ENCODE results near the gene GPHN. TPM values are rescaled to one million over a fixed set of nuclear protein-coding genes. Genes with fewer than 3 reads are reported as not detected.

Gene GPHN
- total and polyA plus RNA-seq, 4 donors: 9.1 to 57.6 (median 33.9) TPM

GRCh38 chr14:67199016-67199415 lies 691.1 kb downstream of the GPHN start:
- Histone ChIP-seq H3K36me3 (ENCODE audit: control insufficient read depth in 4 of 4, insufficient read depth in 4 of 4, low read length in 4 of 4) (no peaks in the 10 kb centered on the region), H3K4me1 (ENCODE audit: control insufficient read depth in 5 of 5, insufficient read depth in 5 of 5, low read length in 5 of 5) (no peaks in the 10 kb centered on the region), H3K27ac (ENCODE audit: low read depth in 1 of 2, low read length in 1 of 2) (no peak overlapping the region), H3K4me3 (no peak overlapping the region), H3K9ac (ENCODE audit: insufficient read depth in 1 of 2, low read length in 2 of 2) (no peak overlapping the region), H3K27me3 (ENCODE audit: control insufficient read depth in 3 of 3, insufficient read depth in 3 of 3, low read length in 2 of 3) (no peaks in the 10 kb centered on the region), H3K9me3 (ENCODE audit: control insufficient read depth in 4 of 4, insufficient read depth in 3 of 4, low read length in 3 of 4) (no peaks in the 10 kb centered on the region)
- TF ChIP-seq, protein P1, sequence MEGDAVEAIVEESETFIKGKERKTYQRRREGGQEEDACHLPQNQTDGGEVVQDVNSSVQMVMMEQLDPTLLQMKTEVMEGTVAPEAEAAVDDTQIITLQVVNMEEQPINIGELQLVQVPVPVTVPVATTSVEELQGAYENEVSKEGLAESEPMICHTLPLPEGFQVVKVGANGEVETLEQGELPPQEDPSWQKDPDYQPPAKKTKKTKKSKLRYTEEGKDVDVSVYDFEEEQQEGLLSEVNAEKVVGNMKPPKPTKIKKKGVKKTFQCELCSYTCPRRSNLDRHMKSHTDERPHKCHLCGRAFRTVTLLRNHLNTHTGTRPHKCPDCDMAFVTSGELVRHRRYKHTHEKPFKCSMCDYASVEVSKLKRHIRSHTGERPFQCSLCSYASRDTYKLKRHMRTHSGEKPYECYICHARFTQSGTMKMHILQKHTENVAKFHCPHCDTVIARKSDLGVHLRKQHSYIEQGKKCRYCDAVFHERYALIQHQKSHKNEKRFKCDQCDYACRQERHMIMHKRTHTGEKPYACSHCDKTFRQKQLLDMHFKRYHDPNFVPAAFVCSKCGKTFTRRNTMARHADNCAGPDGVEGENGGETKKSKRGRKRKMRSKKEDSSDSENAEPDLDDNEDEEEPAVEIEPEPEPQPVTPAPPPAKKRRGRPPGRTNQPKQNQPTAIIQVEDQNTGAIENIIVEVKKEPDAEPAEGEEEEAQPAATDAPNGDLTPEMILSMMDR (IDR thresholded peaks at IDR 0.05; ENCODE audit: control extremely low read depth, extremely low read depth): no peak
- no peak for DNase-seq
- WGBS, 2 donors: 92 to 97% methylated on average over 6 of the region's 6 CpGs
- no peak for ATAC-seq (ENCODE audit: insufficient read depth, low FRiP score)

- no peak overlapping the region for H3K9ac ChIP-seq (ENCODE audit: insufficient read depth in 1 of 2, low read length in 2 of 2)
- no peak for ATAC-seq (ENCODE audit: insufficient read depth, low FRiP score)
- TF ChIP-seq, protein P1 (IDR thresholded peaks at IDR 0.05; ENCODE audit: control extremely low read depth, extremely low read depth): no peak
- H3K4me3 ChIP-seq: no peak overlapping the region
- no peaks in the 10 kb centered on the region for H3K36me3 ChIP-seq (ENCODE audit: control insufficient read depth in 4 of 4, insufficient read depth in 4 of 4, low read length in 4 of 4)
- no peaks in the 10 kb centered on the region for H3K4me1 ChIP-seq (ENCODE audit: control insufficient read depth in 5 of 5, insufficient read depth in 5 of 5, low read length in 5 of 5)
- no peaks in the 10 kb centered on the region for H3K27me3 ChIP-seq (ENCODE audit: control insufficient read depth in 3 of 3, insufficient read depth in 3 of 3, low read length in 2 of 3)
- no peaks in the 10 kb centered on the region for H3K9me3 ChIP-seq (ENCODE audit: control insufficient read depth in 4 of 4, insufficient read depth in 3 of 4, low read length in 3 of 4)
- DNase-seq: no peak
- H3K27ac ChIP-seq (ENCODE audit: low read depth in 1 of 2, low read length in 1 of 2): no peak overlapping the region
- WGBS, 2 donors: 89 to 93% methylated on average over 8 of the region's 8 CpGs
Measured at GRCh38 chr14:67207810-67208209, 699.9 kb downstream of the GPHN start.

GRCh38 chr14:67218126-67218525 lies 710.2 kb downstream of the GPHN start:
- Histone ChIP-seq H3K36me3 (ENCODE audit: control insufficient read depth in 4 of 4, insufficient read depth in 4 of 4, low read length in 4 of 4) (no peaks in the 10 kb centered on the region), H3K4me3 (no peak overlapping the region), H3K4me1 (ENCODE audit: control insufficient read depth in 5 of 5, insufficient read depth in 5 of 5, low read length in 5 of 5) (no peaks in the 10 kb centered on the region), H3K27ac (ENCODE audit: low read depth in 1 of 2, low read length in 1 of 2) (no peak overlapping the region), H3K9ac (ENCODE audit: insufficient read depth in 1 of 2, low read length in 2 of 2) (no peak overlapping the region), H3K9me3 (ENCODE audit: control insufficient read depth in 4 of 4, insufficient read depth in 3 of 4, low read length in 3 of 4) (no peaks in the 10 kb centered on the region), H3K27me3 (ENCODE audit: control insufficient read depth in 3 of 3, insufficient read depth in 3 of 3, low read length in 2 of 3) (no peaks in the 10 kb centered on the region)
- ATAC-seq (ENCODE audit: insufficient read depth, low FRiP score) (no peak), DNase-seq (no peak)
- TF ChIP-seq, protein P1 (IDR thresholded peaks at IDR 0.05; ENCODE audit: control extremely low read depth, extremely low read depth): no peak
- WGBS, 2 donors: 75 to 78% methylated on average over 2 of the region's 2 CpGs

GRCh38 chr14:67221248-67221981 lies 713.5 kb downstream of the GPHN start:
- TF ChIP-seq, protein P1 (IDR thresholded peaks at IDR 0.05; ENCODE audit: control extremely low read depth, extremely low read depth): no peak
- WGBS, 2 donors: 65 to 78% methylated on average over 6 of the region's 6 CpGs
- no peaks in the 10 kb centered on the region for H3K27me3 ChIP-seq (ENCODE audit: control insufficient read depth in 3 of 3, insufficient read depth in 3 of 3, low read length in 2 of 3)
- H3K27ac ChIP-seq (ENCODE audit: low read depth in 1 of 2, low read length in 1 of 2): no peak overlapping the region
- H3K4me1 ChIP-seq (ENCODE audit: control insufficient read depth in 5 of 5, insufficient read depth in 5 of 5, low read length in 5 of 5): no peaks in the 10 kb centered on the region
- no peak for DNase-seq
- H3K9ac ChIP-seq (ENCODE audit: insufficient read depth in 1 of 2, low read length in 2 of 2): no peak overlapping the region
- H3K36me3 ChIP-seq (ENCODE audit: control insufficient read depth in 4 of 4, insufficient read depth in 4 of 4, low read length in 4 of 4): no peaks in the 10 kb centered on the region
- ATAC-seq (ENCODE audit: insufficient read depth, low FRiP score): no peak
- H3K4me3 ChIP-seq: no peak overlapping the region
- no peaks in the 10 kb centered on the region for H3K9me3 ChIP-seq (ENCODE audit: control insufficient read depth in 4 of 4, insufficient read depth in 3 of 4, low read length in 3 of 4)

All from lung (tissue), 12 donors.